ENCODE results near the gene TAF11L9.
"Not testable (repeated sequence)": the region's sequence is repeated elsewhere in the genome, so short reads cannot be mapped to it uniquely, and the experiment has no call there.

The TAF11L9 gene

GRCh38 chr5:17594255-17594654 is at the start of gene TAF11L9:
TSS of gene TAF11L9 (minus strand) at chr5:17594394.
- DNase-seq (ENCODE audit: low read depth) = not testable (repeated sequence)

DNA sequence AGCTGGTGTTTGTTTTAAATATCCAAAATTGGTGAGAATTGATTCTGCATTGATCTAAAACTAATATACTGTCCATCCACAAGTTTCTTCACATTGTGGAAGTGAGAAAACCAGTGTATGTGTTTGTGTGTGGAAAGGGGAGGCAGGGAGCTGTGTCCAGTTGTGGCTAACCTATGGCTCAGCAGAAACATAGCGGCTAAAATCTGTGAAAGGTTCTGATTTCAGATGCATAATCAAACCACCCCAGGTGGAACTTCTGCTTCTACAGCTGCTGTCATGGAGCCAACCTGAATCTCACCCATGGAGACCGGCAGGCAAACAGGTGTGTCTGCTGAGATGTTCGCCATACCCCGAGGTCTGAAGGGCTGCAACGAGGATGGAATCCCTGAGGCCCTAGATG is 40.0 kb upstream of the TAF11L9 start, which contains the start of gene TAF11L14:
Gene TAF11L14, plus strand, starts transcription at position 301 of the 400 bp plus-strand sequence.
- no peak for DNase-seq (ENCODE audit: low read depth)

DNA sequence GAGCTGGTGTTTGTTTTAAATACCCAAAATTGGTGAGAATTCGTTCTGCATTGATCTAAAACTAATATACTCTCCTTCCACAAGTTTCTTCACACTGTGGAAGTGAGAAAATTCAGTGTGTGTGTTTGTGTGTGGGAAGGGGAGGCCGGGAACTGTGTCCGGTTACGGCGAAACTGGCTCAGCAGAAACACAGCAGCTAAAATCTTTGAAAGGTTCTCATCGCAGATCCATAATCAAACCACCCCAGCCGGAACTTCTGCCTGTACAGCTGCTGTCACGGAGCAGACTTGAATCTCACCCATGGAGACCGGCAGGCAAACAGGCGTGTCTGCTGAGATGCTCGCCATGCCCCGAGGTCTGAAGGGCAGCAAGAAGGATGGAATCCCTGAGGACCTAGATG is 37.6 kb upstream of the TAF11L9 start, which contains the start of gene TAF11L13:
Gene TAF11L13, plus strand, starts transcription at position 301 of the 400 bp plus-strand sequence.
- DNase-seq (ENCODE audit: low read depth) = not testable (repeated sequence)

GRCh38 chr5:17625686-17626085 is 31.5 kb upstream of the TAF11L9 start:
- no peak for DNase-seq (ENCODE audit: low read depth)

GRCh38 chr5:17620627-17621026 is 26.4 kb upstream of the TAF11L9 start:
- DNase-seq (ENCODE audit: low read depth) = no peak

DNA sequence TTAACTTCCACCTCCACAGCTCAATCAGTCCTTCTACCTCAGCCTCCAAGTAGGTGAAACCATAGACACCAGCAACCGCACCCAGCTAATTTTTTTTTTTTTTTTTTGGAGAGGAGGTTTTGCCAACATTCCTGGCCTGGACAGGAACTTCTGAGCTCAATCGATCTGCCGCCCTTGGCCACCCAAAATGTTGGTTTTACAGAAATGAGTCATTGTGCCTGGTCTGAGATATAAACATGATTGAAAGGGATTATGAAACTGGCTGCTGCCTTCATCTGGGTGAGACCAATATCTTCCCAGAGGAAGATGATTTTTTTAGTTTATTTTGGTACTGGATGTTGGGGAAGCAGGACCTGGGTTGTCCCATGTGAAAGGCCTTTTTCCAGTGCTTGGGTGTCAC is 25.2 kb upstream of the TAF11L9 start:
- DNase-seq (ENCODE audit: low read depth) = no peak

- no peak for DNase-seq (ENCODE audit: low read depth)
Observed at GRCh38 chr5:17614872-17615605, 20.8 kb upstream of the TAF11L9 start.

- not testable (repeated sequence) for DNase-seq (ENCODE audit: low read depth)
Observed at GRCh38 chr5:17610092-17610491, 15.9 kb upstream of the TAF11L9 start, which contains the start of gene TAF11L12. TSS of gene TAF11L12 (plus strand) at chr5:17610392.

DNA sequence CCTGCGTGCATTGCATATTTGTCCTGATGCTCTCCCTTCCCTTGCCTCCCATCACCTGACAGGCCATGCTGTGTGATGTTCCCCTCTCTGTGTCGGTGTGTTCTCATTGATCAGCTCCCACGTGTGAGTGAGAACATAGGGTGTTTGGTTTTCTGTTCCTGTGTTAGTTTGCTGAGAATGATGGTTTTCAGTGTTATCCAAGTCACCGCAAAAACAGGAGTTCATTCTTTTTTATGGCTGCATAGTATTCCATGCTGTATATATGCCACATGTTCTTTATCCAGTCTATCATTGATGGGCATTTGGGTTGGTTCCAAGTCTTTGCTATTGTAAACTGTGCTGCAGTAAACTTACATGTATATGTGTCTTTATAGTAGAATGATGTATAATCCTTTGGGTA is 13.3 kb upstream of the TAF11L9 start:
- DNase-seq (ENCODE audit: low read depth) = not testable (repeated sequence)

DNA sequence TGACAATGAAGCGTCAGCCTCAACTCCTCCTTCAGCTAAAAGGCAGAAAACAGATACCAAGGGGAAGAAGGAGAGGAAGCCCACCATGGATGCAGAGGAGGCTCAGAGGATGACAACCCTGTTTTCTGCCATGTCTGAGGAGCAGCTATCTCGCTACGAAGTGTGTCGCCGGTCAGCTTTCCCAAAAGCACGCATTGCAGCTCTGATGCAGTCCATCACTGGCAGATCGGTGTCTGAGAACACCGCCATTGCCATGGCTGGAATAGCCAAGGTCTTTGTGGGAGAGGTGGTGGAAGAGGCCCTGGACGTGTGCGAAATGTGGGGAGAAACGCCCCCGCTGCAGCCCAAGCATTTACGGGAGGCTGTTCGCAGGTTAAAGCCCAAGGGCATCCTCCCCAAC is 10.8 kb upstream of the TAF11L9 start:
- DNase-seq (ENCODE audit: low read depth) = no peak

DNA sequence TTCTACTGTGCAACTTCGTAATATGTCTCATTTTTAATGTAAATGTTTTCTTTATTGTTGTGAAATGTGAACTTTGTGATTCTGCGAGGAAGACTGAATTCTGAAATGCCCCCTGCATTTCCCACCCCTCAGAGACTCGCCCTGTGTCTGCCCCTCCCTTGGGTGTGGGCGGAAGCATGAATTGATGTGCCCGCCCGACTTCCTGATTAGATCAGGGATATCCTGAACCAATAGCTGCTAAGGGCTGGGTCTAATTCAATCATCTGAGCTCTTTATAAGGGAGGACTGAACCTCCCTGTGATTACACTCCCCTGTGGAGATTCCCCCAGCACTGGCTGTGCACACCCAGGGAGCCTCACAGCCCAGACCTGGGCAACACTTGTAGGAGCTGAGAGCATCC is 9.7 kb upstream of the TAF11L9 start, which contains the start of gene TAF11L11:
Gene TAF11L11, plus strand, starts transcription at position 304 of the 400 bp plus-strand sequence.
- DNase-seq (ENCODE audit: low read depth) = not testable (repeated sequence)

DNA sequence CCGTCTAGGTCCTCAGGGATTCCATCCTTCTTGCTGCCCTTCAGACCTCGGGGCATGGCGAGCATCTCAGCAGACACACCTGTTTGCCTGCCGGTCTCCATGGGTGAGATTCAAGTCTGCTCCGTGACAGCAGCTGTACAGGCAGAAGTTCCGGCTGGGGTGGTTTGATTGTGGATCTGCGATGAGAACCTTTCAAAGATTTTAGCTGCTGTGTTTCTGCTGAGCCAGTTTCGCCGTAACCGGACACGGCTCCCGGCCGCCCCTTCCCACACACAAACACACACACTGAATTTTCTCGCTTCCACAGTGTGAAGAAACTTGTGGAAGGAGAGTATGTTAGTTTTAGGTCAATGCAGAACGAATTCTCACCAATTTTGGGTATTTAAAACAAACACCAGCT is 3.5 kb upstream of the TAF11L9 start, which contains the start of gene TAF11L10:
Gene TAF11L10, minus strand, starts transcription at position 101 of the 400 bp plus-strand sequence.
- not testable (repeated sequence) for DNase-seq (ENCODE audit: low read depth)

GRCh38 chr5:17590860-17591259 is 3.3 kb downstream of the TAF11L9 start, which contains the start of gene TAF11L8:
TSS of gene TAF11L8 (minus strand) at chr5:17590960.
- DNase-seq (ENCODE audit: low read depth) = not testable (repeated sequence)

- DNase-seq (ENCODE audit: low read depth) = not testable (repeated sequence)
Observed at GRCh38 chr5:17585658-17586057, 8.5 kb downstream of the TAF11L9 start, which contains the start of gene TAF11L7. TSS of gene TAF11L7 (minus strand) at chr5:17585758.

Measured in activated T-cell treated with anti-CD3 and anti-CD28 coated beads for 48 hours (primary cell).